ENCODE results near the gene KAZN. TPM values are rescaled to one million over a fixed set of nuclear protein-coding genes. Genes with fewer than 3 reads are reported as not detected.

Gene KAZN
- total RNA-seq, 1 donor from 2014 or later, result 3.7 TPM

DNA sequence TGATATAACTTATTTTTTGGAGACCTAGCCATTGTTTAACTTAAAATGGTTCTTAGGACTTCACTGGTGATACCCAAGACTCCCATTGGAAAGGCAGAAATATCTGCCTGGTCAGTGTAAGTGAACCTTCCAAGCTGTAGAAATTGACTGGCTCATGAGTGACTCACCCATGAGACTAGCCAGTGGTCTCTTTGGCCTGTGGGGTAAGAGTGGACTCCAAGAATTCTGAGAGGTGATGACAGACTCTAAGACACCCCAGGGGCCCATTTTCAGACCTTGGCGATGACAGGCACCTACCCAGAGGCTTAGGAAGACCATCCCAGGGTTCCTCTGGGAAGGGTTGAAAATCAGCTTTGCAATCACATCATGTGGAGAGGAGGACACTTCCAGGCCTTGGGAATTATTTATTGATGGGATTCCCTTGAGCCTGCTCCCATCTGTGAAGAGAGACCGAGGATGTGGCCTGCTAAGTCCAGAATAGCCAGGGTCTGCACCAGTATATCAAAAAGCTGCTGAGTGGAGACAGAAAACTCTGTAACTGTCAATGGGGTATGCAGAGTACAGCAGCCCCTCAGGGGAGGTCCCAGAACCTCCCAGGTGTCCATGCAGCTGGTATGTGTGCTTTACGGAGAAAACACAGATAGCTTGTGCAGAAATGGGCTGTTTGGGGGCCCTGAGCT lies 78.9 kb downstream of the KAZN start:
- H3K27me3 ChIP-seq (ENCODE audit: control insufficient read depth in 3 of 3, insufficient read depth in 3 of 3, low read length in 3 of 3), result peaks cover 0 to 4% (median 0%) of the 10 kb centered on the region in 3 donors
- no peak overlapping the region for H3K27ac ChIP-seq (ENCODE audit: low read depth, low read length)
- H3K4me3 ChIP-seq (ENCODE audit: low read length in 3 of 3), result no peak overlapping the region
- no peak overlapping the region for H3K9ac ChIP-seq (ENCODE audit: low read depth in 1 of 3, low read length in 3 of 3)
- no peaks in the 10 kb centered on the region for H3K4me1 ChIP-seq (ENCODE audit: control insufficient read depth in 3 of 3, insufficient read depth in 3 of 3, low read length in 3 of 3)
- no peaks in the 10 kb centered on the region for H3K36me3 ChIP-seq (ENCODE audit: control insufficient read depth in 3 of 3, insufficient read depth in 3 of 3, low read length in 3 of 3)
- no peaks in the 10 kb centered on the region for H3K9me3 ChIP-seq (ENCODE audit: control insufficient read depth in 3 of 3, low read length in 3 of 3)

GRCh38 chr1:14678011-14678638 lies 79.6 kb downstream of the KAZN start:
- Histone ChIP-seq H3K9me3 (ENCODE audit: control insufficient read depth in 3 of 3, low read length in 3 of 3) (no peaks in the 10 kb centered on the region), H3K4me1 (ENCODE audit: control insufficient read depth in 3 of 3, insufficient read depth in 3 of 3, low read length in 3 of 3) (no peaks in the 10 kb centered on the region), H3K27me3 (ENCODE audit: control insufficient read depth in 3 of 3, insufficient read depth in 3 of 3, low read length in 3 of 3) (peaks cover 0 to 4% (median 0%) of the 10 kb centered on the region in 3 donors), H3K27ac (ENCODE audit: low read depth, low read length) (no peak overlapping the region), H3K4me3 (ENCODE audit: low read length in 3 of 3) (no peak overlapping the region), H3K9ac (ENCODE audit: low read depth in 1 of 3, low read length in 3 of 3) (no peak overlapping the region), H3K36me3 (ENCODE audit: control insufficient read depth in 3 of 3, insufficient read depth in 3 of 3, low read length in 3 of 3) (no peaks in the 10 kb centered on the region)

DNA sequence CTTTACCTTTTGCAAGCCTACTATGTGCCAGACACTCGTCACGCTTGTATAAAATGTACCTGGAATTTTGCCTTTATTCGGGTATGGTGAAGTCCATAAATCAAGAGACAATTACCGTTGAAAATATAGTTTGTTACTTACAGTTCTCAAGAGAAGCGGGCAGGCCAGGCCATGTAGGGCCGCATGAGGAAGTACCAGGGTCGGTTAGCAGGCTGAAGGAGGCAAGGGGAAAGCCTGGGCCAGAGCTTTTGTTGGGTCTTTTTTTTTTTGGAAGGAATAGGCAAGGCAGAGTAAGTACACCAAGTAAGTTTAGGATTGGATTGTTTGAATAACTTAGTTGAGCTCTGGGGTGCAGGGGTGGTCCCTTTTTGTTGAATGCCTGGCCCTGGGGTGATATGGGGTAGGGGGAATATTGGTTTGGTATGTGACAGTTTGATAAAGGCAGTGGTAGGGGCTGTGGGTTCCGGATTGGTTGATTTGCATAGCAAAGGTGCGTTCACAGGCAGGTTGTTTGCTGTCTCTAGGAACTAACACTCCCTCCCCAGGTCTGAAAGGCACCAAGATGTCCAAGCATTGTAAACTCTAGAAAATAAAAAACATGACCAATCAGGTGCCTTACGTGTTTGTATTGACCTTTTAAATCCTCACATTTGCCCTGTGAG lies 80.7 kb downstream of the KAZN start:
- Histone ChIP-seq H3K9me3 (ENCODE audit: control insufficient read depth in 3 of 3, low read length in 3 of 3) (peaks cover 0 to 3% (median 2%) of the 10 kb centered on the region in 3 donors), H3K36me3 (ENCODE audit: control insufficient read depth in 3 of 3, insufficient read depth in 3 of 3, low read length in 3 of 3) (no peaks in the 10 kb centered on the region), H3K4me3 (ENCODE audit: low read length in 3 of 3) (no peak overlapping the region), H3K27ac (ENCODE audit: low read depth, low read length) (no peak overlapping the region), H3K9ac (ENCODE audit: low read depth in 1 of 3, low read length in 3 of 3) (no peak overlapping the region), H3K27me3 (ENCODE audit: control insufficient read depth in 3 of 3, insufficient read depth in 3 of 3, low read length in 3 of 3) (peaks cover 0 to 8% (median 0%) of the 10 kb centered on the region in 3 donors), H3K4me1 (ENCODE audit: control insufficient read depth in 3 of 3, insufficient read depth in 3 of 3, low read length in 3 of 3) (no peaks in the 10 kb centered on the region)

- no peak overlapping the region for H3K9ac ChIP-seq (ENCODE audit: low read depth in 1 of 3, low read length in 3 of 3)
- no peaks in the 10 kb centered on the region for H3K4me1 ChIP-seq (ENCODE audit: control insufficient read depth in 3 of 3, insufficient read depth in 3 of 3, low read length in 3 of 3)
- no peaks in the 10 kb centered on the region for H3K36me3 ChIP-seq (ENCODE audit: control insufficient read depth in 3 of 3, insufficient read depth in 3 of 3, low read length in 3 of 3)
- H3K27me3 ChIP-seq (ENCODE audit: control insufficient read depth in 3 of 3, insufficient read depth in 3 of 3, low read length in 3 of 3), result peaks cover 0 to 8% (median 0%) of the 10 kb centered on the region in 3 donors
- H3K27ac ChIP-seq (ENCODE audit: low read depth, low read length), result no peak overlapping the region
- H3K9me3 ChIP-seq (ENCODE audit: control insufficient read depth in 3 of 3, low read length in 3 of 3), result peaks cover 3 to 12% (median 3%) of the 10 kb centered on the region in 3 donors
- H3K4me3 ChIP-seq (ENCODE audit: low read length in 3 of 3), result no peak overlapping the region
Observed at GRCh38 chr1:14681182-14681581, 82.7 kb downstream of the KAZN start.

DNA sequence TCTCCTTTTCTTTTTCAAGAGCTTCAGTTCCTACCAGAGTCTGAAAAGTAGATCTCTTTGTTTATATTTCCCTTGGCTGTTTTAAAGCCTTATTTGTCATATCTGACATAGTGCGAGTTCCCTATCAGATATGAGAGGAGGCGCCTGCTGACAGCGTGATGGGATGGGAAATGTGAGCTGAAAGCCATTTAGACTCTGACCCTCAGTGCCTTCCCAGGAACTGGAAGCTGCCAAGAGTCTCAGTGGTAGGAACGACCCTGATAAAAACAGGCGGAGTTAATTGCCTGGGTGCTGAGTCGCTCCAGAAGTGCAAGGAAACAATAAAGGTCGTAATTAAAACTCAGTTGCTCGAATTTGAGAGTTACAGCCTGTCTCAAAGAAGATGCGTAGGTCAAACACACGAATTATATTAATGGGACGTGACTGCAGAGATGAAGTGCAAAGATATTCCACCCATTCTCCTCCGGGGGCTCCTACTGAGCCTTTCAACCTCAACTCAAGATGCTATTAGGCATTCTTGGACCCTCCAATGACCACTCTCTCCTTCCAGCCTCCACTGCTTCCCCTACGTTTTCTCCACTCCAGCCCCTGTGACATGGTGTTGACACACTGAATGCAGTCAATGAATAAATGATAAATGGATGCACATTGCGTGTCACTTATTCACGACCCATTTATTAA lies 84.6 kb downstream of the KAZN start:
- Histone ChIP-seq H3K27me3 (ENCODE audit: control insufficient read depth in 3 of 3, insufficient read depth in 3 of 3, low read length in 3 of 3) (peaks cover 2 to 11% (median 3%) of the 10 kb centered on the region in 3 donors), H3K9ac (ENCODE audit: low read depth in 1 of 3, low read length in 3 of 3) (no peak overlapping the region), H3K27ac (ENCODE audit: low read depth, low read length) (no peak overlapping the region), H3K4me3 (ENCODE audit: low read length in 3 of 3) (no peak overlapping the region), H3K9me3 (ENCODE audit: control insufficient read depth in 3 of 3, low read length in 3 of 3) (peaks cover 3 to 12% (median 3%) of the 10 kb centered on the region in 3 donors), H3K36me3 (ENCODE audit: control insufficient read depth in 3 of 3, insufficient read depth in 3 of 3, low read length in 3 of 3) (no peaks in the 10 kb centered on the region), H3K4me1 (ENCODE audit: control insufficient read depth in 3 of 3, insufficient read depth in 3 of 3, low read length in 3 of 3) (no peaks in the 10 kb centered on the region)

DNA sequence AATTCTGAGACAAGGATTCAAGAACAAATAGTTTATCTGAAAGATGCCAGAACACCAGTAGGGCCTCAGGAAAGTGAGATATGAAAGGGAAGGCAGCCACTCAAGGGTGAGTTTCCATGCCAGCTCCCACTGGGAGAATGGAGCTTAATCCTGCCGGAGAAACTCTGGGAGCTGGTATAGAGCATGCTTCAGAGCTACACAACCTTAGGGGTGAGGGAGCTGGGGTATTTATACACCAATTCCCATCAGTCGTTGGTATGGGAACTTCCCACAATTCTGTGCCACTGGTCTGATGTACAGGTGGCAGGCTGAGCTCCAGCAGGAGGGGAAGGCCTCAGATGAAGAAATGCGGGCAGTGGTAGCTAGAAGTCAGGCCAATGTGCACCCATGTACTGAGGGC lies 86.6 kb downstream of the KAZN start:
- H3K9ac ChIP-seq (ENCODE audit: low read depth in 1 of 3, low read length in 3 of 3), result no peak overlapping the region
- no peak overlapping the region for H3K27ac ChIP-seq (ENCODE audit: low read depth, low read length)
- no peaks in the 10 kb centered on the region for H3K4me1 ChIP-seq (ENCODE audit: control insufficient read depth in 3 of 3, insufficient read depth in 3 of 3, low read length in 3 of 3)
- H3K36me3 ChIP-seq (ENCODE audit: control insufficient read depth in 3 of 3, insufficient read depth in 3 of 3, low read length in 3 of 3), result no peaks in the 10 kb centered on the region
- no peak overlapping the region for H3K4me3 ChIP-seq (ENCODE audit: low read length in 3 of 3)
- peaks cover 3 to 12% (median 3%) of the 10 kb centered on the region in 3 donors for H3K9me3 ChIP-seq (ENCODE audit: control insufficient read depth in 3 of 3, low read length in 3 of 3)
- H3K27me3 ChIP-seq (ENCODE audit: control insufficient read depth in 3 of 3, insufficient read depth in 3 of 3, low read length in 3 of 3), result peaks cover 4 to 16% (median 8%) of the 10 kb centered on the region in 3 donors

DNA sequence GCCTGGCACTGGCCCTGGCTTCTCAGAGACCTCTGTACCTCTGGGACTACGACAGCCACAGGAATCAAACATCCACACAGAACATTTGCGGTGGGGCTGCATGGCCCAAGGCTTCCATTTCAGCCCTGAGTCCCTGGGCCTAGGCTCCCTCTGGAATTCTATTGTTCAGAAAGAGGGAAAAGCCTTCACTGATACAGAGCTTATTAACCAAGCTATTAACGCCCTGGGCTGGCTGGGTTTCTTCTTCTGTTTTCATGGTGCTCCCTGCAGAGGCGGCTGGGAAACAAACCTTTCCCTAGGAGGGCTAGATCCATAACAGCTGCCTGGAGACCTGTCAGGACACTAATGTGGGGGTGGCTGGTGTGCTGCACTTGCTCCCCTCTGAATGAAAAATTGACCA lies 88.2 kb downstream of the KAZN start:
- no peaks in the 10 kb centered on the region for H3K36me3 ChIP-seq (ENCODE audit: control insufficient read depth in 3 of 3, insufficient read depth in 3 of 3, low read length in 3 of 3)
- peaks cover 3 to 12% (median 3%) of the 10 kb centered on the region in 3 donors for H3K9me3 ChIP-seq (ENCODE audit: control insufficient read depth in 3 of 3, low read length in 3 of 3)
- no peak overlapping the region for H3K27ac ChIP-seq (ENCODE audit: low read depth, low read length)
- no peak overlapping the region for H3K9ac ChIP-seq (ENCODE audit: low read depth in 1 of 3, low read length in 3 of 3)
- no peaks in the 10 kb centered on the region for H3K4me1 ChIP-seq (ENCODE audit: control insufficient read depth in 3 of 3, insufficient read depth in 3 of 3, low read length in 3 of 3)
- H3K27me3 ChIP-seq (ENCODE audit: control insufficient read depth in 3 of 3, insufficient read depth in 3 of 3, low read length in 3 of 3), result peaks cover 4 to 17% (median 8%) of the 10 kb centered on the region in 3 donors
- no peak overlapping the region for H3K4me3 ChIP-seq (ENCODE audit: low read length in 3 of 3)

DNA sequence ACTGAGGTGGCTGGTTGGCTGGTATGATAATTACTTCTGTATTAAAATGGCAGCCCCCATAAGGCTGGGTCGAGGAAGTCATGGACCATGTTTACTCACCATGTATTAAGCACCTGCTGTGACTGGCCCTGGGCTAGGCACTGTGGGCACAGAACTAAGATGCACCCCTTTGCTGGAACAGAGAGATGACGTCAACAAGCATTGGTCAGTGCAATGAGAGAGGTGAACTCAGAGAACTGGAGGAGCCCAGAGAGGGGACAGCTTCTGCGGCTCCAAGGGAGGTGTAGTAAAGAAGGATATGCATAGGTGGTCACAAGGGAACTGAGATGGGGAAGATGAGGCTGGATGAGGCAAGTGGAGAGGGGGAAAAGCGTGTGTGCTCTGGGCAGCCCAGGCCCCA lies 88.7 kb downstream of the KAZN start:
- Histone ChIP-seq H3K4me3 (ENCODE audit: low read length in 3 of 3) (no peak overlapping the region), H3K27ac (ENCODE audit: low read depth, low read length) (no peak overlapping the region), H3K9ac (ENCODE audit: low read depth in 1 of 3, low read length in 3 of 3) (no peak overlapping the region), H3K4me1 (ENCODE audit: control insufficient read depth in 3 of 3, insufficient read depth in 3 of 3, low read length in 3 of 3) (no peaks in the 10 kb centered on the region), H3K36me3 (ENCODE audit: control insufficient read depth in 3 of 3, insufficient read depth in 3 of 3, low read length in 3 of 3) (no peaks in the 10 kb centered on the region), H3K27me3 (ENCODE audit: control insufficient read depth in 3 of 3, insufficient read depth in 3 of 3, low read length in 3 of 3) (peaks cover 4 to 17% (median 8%) of the 10 kb centered on the region in 3 donors), H3K9me3 (ENCODE audit: control insufficient read depth in 3 of 3, low read length in 3 of 3) (peaks cover 3 to 12% (median 3%) of the 10 kb centered on the region in 3 donors)

DNA sequence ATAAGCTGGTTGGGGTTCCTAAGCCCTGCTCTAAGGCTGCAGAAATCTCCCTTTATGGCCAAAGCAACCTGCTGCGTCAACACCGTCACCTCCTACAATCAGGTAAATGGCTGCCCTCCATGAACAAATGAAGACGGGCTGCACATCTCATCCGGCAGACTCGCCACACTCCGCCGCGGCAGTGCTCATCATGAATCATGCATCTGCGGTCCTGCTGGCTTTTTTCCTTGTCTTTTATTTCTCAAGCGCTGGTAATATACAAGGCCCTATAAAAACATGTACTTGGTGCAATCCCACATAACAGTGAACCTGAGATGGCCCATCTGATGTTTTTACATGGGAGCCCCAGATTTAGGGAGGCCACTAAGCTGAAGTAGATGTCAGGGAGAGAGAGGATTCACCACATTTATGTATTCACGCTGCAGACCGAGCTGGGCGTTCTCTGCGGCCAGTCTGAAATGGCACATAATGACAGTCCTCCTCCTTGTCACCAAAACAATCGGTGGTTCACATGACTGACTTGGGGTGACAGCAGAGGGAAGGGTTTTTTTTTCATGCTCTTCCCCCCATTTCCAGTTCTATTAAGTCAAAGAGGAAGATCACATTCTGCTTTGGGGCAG lies 91.6 kb downstream of the KAZN start:
- peaks cover 4 to 26% (median 12%) of the 10 kb centered on the region in 3 donors for H3K27me3 ChIP-seq (ENCODE audit: control insufficient read depth in 3 of 3, insufficient read depth in 3 of 3, low read length in 3 of 3)
- H3K4me1 ChIP-seq (ENCODE audit: control insufficient read depth in 3 of 3, insufficient read depth in 3 of 3, low read length in 3 of 3), result no peaks in the 10 kb centered on the region
- H3K9ac ChIP-seq (ENCODE audit: low read depth in 1 of 3, low read length in 3 of 3), result no peak overlapping the region

More for the DNA sequence above, 91.6 kb downstream of the KAZN start:
- no peak overlapping the region for H3K4me3 ChIP-seq (ENCODE audit: low read length in 3 of 3)
- peaks cover 0 to 2% (median 2%) of the 10 kb centered on the region in 3 donors for H3K9me3 ChIP-seq (ENCODE audit: control insufficient read depth in 3 of 3, low read length in 3 of 3)
- no peaks in the 10 kb centered on the region for H3K36me3 ChIP-seq (ENCODE audit: control insufficient read depth in 3 of 3, insufficient read depth in 3 of 3, low read length in 3 of 3)
- H3K27ac ChIP-seq (ENCODE audit: low read depth, low read length), result no peak overlapping the region
